NCI-H748 (cell line): ENCODE measurements around the gene PRELID2.
A peak's percentile ranks its signal among the peaks of the same experiment; 100 is the strongest.
"Not testable (repeated sequence)": the region's sequence is repeated elsewhere in the genome, so short reads cannot be mapped to it uniquely, and the experiment has no call there.

Experiments used
- DNase-seq: peaks from one replicate; lab custom pipeline; 2025; ENCODE audit not compliant: unreplicated experiment; lab: John Stamatoyannopoulos, UW

PRELID2 gene

DNA sequence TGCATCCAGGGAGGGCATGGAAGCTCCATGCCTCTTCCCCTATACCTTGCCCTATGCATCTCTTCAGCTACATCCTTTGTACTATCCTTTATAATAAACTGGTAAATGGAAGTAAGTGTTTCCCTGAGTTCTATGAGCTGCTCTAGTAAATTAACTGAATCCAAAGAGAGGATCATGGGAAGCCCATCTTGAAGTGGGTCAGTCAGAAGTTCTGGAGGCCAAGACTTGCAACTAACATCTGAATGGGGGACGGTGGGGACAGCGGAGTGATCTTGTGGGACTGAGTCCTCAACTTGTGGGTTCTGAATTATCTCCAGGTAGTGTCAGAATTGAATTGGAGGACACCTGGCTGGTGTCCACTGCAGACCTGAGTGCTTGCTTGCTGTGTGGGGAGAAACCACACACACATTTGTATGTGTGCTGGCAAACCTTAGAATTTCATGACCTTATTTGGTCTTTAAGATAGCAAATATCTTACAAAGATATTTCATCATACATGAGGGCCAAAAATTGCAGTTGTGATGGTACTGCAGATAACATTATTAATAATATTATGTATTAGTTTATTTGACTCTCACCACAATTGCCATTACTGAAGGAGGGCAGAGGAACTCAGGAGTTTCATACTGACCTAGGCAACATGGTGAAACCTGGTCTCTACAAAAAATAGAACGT lies 5.5 kb upstream of the PRELID2 start:
- no peak for DNase-seq

DNA sequence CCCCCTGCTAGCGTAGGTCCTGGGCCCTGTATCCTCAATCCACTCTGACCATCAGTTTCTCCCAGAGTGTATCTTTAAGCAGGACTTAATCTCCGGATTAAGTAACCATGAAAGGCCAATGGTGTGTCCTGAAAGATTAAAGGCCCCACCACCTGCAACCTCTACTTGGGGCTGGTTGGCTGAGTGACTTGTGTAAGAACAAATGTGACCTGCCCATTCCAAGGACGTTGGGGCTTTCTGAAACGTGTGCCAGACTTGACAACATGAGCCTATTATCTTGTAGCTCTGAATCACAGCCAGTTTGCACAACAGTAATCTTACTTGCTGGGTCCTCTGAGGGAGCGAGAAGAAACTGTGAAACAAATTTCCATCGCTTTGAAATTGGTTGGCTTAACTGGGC lies 3.1 kb upstream of the PRELID2 start:
- no peak for DNase-seq

DNA sequence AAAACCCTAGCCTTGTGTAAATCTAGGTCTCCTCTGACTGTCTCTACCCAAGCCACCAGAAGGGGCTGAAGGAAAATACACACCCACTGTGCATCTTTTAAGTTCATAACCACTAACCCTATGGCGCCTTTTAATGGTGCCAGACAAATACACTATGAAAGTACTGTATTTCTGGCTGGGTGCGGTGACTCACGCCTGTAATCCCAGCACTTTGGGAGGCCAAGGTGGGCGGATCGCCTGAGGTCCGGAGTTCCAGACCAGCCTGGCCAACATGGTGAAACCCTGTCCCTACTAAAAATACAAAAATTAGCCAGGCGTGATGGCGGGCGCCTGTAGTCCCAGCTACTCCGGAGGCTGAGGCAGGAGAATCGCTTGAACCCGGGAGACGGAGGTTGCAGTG lies 1.1 kb upstream of the PRELID2 start:
- not testable (repeated sequence) for DNase-seq

DNA sequence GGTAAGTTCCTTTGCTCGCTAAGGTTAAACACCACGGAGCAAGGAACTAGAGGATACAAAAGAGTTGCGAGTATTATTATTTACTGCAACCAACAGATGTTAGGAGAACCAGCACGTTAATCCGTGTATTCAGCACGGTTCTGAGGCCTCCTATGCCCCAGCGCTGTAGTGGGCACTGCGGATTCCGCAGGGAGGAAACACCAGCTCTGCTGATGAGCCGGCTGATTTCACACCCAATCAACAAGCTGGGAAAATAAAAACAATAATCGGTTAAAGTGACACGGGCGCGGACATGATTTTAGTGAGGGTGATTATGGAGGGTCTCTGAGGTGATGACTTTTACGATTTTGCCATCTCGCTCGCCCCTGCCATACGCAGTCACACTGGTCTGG lies 702 bp upstream of the PRELID2 start:
- peak; percentile 41 for DNase-seq

DNA sequence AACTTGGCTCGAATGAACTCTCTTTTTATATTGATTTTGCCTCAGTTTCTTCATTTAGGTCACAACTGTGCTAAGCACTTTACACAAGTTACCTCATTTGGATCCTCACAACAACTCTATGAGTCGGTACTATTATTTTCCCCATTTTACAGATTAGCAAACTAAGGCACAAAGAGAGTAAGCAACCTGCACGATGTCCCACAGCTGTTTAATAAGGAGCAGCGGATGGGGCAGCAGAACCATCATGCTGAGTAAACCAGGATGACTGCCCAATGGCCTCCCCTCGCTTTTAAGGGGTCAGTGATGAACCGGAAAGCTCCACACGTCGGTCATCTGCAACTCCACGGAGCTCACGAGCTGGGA lies 607 bp downstream of the PRELID2 start:
- DNase-seq: no peak

DNA sequence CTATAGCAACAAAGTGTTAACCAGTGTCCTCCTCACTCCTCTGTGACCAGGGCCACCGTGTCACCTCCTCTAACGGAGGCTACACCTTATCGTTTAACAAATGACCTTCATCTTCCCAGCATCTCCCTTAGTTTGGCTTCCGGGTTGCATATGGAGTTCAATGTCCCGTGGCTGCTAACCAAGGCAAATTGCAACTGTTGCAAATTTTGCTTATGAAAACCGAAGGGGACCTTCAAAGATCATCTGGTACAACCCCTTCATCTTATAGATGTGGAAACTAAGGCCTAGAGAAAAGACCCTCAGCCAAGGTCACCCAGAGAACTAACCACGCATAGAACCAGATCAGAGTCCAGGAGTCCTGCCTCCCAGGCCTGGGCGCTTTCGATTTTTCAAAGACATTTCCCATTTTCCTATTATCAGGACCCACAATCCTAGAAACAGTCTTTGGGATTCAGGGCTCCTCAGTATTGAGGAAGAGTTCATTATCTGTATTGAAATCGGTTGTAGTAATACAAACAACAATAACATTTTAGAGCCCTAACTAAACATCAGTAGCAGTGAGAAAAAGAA lies 1.4 kb downstream of the PRELID2 start:
- DNase-seq: no peak

DNA sequence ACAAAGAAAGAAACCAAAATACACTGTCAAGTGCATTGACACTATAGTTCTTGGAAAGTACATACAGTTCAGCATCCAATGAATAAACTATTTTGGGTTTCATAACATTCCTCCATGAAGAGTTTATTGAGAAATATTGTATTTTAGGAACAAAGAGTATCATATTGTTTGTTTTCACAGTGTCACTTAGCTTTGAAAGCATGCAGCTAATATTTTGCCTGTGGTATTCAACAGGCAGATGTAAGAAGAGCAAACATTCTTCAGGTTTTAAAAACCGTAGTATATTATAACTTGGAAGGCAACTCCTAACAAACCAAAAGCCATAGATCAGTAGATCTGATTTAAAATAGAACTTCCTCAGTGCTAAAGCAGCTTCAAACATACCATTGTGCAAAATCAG lies 4.5 kb downstream of the PRELID2 start:
- no peak for DNase-seq

DNA sequence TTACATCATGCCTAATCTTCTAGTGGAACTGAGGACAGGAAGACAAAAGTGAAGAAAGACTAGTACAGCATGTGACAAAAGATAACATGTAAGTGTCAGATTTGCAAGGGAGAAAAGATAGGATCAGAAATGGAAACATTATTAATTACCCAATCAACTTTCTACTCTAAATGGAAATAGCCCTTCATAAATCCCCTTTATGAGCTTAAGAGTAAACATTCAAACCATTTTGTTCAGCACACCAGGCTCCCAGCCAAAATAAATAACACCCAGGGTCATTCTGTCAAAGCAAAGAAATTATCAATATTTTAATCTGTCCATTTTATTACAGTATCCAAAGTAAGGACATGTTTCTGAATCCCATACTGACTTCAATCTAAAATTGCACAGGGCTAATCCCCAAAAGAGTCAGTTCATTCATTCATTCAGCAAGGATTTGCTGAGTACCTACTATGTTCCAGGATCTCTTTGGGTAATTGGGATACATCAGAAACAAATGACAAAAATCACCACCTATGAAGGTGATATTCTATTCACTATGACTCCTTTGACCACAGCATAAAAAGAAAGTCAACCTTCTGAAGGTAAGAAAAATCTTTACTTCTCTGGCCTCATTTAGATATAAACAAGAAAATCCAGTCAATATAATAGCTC lies 5.3 kb downstream of the PRELID2 start:
- peak; percentile 71 for DNase-seq

DNA sequence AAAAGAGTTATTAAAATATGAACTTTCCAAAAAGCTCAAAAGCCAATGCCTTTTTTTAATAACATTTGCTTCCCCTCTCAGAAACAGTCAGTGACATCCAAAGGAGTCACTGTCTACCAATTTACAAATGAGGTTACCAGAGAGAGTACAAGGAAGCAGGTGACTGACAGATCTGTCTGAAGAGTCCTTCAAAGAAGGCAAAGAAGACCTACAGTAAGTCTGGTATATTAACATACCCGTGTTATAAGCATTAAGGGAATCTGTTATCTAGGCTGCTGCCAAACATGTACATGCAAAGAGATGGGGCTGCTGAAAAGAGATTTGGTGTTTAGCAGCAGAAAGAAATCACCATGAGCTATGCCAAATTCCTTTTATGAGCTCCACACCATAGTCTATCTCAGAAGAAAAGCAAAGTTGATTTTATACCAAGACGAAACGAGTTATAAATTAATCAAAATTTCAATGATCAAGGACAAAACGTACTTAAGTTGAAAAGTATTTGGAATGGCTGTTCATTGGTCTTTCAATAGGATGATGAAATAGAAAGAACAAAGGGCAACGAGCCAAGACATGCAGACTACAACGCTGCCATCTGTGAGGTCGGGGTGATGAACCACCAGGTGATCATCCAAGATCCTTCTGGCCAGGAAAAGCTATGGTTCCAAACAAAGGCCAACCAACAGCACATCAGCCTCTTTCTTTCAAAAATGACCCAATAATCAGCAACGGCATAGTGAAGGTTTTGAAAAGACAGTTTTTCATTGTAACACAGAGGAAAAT lies 8.1 kb downstream of the PRELID2 start:
- no peak for DNase-seq

DNA sequence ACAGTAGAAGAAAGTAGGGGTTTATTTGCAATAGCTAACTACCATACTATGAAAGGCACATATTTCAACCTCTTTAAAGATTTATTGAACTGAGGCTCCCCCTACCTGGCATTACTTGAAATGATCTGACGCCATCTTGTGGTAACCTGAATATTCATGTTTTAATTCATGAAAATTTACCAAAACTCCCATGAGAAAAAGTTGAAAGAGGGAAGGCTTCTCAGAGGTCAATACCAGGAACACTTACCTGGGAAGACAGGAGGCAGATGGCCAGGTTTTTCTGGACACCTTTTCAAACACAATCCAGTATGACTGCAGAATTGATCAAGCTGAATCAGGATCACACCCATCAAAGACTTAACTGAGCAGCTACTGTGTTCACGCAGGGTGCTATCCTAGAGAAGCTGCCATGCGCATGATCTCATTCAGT lies 9.4 kb downstream of the PRELID2 start:
- peak; percentile 58 for DNase-seq

DNA sequence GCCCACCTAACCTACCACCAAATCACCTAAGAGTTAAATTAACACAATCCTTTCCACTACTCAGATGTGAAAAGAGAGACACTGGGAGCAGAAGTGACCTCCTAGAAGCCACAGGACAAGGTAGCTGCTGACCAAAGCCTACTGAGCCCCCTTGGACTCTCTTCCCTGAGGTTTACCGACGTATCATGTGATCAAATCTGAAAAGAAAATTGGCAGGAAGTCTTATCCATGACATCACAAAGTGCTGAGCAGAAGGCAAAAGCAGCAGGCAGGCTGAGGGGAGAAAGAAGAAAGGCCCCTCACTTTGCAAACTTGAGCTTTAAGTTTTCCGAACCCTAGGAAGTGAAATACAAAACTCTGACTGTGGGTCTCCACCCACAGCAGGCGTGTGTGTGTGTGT lies 11.1 kb downstream of the PRELID2 start:
- no peak for DNase-seq

DNA sequence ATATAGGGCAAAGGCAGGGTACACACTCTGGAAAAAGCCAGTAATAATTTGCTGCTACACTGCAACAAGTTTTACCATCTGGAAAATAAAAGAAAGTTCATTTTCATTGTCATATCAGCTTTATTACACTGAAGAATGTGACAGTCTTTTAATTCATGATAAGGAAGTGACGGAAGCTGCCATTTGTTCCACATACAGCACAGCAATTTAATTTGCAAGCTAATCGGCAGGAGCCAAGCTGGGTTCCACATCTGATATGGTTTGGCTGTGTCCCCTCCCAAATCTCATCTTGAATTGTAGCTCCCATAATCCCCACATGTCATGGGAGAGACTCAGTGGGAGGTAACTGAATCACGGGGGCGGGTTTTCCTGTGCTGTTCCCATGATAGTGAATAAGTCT lies 16.5 kb downstream of the PRELID2 start:
- no peak for DNase-seq

DNA sequence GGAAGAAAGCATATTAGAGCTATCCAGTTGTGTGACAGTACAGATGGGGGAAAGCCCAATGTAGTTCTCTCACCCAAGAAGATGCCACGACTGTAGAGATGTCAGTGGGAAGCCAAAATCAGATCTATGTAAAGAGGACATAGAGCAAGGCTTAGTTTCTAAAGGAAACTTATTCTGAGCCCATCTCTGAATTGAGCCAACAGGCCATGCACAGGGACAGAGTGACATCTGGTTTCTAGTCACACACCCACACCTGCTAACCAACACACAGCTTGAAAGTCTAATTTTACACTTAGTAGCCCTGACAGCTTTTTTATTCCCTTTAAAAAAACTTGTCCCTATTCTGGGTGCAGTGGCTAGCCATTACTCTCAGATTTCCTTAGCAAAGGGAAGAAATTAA lies 22.3 kb downstream of the PRELID2 start:
- no peak for DNase-seq

DNA sequence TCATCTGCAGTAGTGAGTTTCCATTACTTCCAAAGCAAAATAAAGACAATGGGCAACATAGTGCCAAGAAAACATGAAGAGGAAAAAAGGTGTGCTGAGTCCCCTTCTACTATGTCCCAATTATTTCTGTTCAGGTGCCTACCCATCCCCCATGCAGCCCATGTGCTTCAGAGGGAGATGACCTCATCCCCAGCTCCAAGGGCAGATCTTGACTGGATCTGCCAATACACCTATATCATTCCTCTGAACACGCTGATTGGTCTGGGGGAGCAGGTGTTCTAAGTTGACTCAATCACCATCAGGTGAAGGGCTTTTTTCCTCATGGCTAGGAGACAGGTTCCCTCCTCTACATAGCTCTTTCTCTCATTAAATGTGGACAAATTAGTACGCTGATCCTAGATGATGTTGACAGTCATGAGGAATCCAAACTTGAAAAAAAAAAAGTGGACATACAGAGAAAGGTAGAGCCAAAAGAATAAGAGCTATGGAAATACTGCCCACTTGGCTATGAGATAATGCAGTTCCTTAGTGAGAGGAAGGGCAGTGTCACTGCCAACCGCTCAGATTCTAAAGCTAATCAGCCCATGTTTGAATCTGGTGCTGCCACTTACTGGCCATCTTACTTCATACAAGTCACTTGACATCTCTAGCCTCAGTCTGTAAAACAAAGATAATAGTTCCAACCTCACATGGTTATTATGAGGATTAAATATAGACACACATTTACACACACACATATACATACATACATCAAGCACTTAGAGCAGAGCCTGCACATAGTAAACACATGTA lies 23.1 kb downstream of the PRELID2 start:
- DNase-seq: peak; percentile 58

DNA sequence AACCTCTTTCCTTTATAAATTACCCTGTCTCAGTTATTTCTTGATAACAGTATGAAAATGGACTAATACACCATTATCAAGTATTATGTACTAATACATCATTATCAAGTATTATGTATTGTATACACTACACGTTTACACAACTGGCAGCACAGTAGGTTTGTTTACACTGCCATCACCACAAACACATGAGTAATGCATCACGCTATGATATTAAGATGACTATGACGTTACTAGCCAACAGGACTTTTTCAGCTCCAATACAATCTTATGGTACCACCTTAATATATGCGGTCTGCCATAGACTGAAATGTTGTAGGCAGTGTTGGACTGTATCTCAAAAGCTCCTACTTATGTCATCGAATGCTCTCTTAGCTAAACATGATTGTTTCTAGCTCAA lies 28.2 kb downstream of the PRELID2 start:
- no peak for DNase-seq

DNA sequence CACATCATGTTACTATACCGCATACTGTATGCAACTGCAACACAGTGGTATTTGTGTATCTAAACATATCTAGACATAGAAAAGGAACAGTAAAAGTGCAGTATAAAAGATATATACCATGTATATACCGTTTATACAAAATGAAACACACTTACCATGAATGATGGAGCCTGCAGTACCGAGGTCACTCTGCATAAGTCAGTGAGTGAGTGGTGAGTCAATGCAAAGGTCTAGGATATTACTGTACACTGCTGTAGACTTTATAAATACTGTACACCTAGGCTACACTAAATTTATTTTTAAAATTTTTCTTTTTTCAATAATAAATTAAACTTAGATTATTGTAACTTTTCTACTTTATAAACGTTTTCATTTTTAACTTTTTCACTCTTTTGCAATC lies 29.3 kb downstream of the PRELID2 start:
- DNase-seq: no peak

DNA sequence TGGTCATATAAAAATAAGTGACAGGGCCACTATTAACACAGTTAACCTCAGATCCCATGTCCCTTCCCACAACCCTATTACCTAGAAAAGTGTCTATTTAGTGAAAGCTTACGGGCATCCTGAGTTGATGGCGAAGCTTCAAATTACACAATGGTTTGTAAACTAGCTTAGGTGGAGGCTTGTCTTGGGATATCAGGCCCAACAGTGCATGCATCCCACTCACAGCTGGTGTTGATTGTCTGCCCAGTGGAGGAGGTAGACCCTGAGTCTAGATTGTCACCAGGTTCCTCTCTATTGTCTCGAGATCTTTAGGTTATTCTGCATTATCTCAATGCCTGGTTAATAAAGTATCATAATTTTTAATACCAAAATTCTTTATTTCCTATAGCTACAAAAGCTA lies 30.4 kb downstream of the PRELID2 start:
- no peak for DNase-seq

DNA sequence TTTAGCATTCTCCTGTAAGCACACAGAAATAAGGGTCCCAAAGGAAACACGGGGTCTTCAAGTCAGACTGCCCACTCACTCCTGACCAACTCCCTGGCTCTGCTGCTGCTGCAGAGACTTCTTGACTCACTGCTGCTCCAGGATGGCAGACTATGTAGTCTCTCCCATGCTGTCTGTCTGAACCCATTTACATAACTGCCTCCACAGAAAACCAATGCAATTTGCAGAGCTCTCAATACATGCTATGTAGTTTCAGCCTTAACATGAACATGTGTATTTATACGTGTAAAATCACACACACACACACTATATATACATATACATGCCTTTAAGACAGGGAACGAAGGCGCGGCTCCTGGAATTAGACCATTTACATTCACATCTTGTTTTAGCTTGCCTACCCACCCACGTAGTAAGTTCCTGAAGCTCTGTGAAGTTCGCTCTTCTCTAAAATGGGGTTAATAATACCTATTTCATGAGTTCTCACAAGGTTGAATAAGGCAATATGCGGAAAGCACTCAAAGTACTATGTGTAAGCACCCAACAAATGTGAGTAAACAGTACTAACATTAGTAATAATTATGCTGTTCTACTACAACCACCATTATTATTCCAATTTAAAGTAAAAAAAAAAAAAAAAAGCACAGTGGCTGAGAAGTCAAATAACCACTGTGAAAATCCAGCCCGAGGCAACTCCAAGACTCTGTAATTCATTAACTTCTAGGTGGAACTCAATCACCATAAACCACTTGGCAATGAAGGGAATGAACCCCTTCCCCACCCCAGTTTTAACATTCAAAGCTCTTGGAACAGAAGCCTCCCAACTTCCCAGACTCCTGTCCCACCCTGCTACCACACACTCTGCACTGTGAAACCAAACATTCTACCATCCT lies 31.8 kb downstream of the PRELID2 start:
- no peak for DNase-seq

DNA sequence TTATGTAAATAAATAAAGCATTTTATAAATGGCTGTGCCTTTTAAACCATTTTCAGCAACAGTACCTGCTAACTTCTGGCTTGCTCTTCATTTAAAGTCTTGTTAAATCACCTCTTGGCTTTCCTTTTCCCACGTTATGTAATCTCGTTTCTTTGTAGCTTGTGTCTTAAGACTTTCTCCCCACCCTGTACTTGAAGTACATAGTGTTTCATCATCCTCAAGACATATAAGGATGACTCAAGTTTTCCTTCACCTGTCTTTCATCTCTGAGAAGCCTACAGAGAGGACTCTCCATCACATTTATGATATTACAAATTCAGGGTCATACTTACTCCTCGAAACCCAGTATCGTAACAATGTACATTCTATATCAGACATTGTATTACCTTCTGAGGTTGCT lies 33.9 kb downstream of the PRELID2 start:
- DNase-seq: no peak

DNA sequence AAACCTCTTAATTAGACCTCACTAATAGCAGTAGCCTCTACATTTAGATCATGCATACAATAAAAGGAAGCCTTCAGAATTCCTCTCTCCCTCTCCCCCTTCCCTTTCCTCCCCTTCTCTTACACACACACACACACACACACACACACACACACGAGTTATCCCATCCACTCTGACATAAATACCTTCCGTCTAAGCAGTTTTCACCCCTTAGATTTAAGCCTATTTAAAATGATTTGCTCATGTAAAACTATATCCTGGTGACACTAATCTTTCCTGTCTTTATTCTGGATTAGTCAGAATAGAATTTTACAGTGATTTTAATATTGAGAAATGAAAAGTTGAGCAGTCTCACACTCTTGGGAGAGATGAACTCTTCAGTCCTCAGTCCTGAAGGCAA lies 35.0 kb downstream of the PRELID2 start:
- DNase-seq: no peak
